Measurements from ENCODE around the gene FRS3.
"Not testable (repeated sequence)": the region's sequence is repeated elsewhere in the genome, so short reads cannot be mapped to it uniquely, and the experiment has no call there.

Gene FRS3

DNA sequence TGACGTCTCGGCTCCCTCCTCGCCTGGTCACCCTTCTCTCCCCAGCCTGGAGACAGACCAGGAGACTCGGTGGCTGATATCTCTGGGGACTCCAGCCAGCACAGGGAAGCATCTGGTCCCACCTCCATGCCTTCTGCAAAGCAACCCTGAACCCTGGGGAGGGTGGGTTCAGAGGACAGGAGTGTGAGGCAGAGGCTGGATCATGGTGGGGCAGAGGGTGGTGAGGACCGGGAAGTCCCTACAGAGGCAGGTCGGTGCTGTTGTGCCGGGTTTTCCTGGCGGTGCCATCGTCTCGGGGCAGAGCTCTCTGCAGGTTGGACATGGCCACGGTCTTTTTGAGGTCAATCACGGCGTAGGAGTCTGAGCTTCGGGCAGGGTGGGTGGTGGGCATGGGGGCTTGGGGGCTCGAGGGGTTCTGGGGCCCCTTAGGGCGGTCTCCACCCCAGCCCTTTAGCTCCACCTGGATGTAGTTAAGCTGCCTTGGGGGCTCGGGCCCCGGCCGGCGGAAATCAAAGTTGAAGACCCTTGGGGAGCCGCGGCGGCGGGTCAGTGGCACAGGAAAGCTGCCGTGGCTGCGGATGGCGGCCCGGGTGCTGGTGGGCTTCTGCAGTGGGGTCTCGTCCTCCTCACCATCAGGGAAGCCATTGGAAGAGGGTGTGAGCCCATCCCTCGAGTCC is 9.2 kb downstream of the FRS3 start:
- FAIRE-seq (no peak), DNase-seq (ENCODE audit: insufficient read length, low spot score) (no peak)

DNA sequence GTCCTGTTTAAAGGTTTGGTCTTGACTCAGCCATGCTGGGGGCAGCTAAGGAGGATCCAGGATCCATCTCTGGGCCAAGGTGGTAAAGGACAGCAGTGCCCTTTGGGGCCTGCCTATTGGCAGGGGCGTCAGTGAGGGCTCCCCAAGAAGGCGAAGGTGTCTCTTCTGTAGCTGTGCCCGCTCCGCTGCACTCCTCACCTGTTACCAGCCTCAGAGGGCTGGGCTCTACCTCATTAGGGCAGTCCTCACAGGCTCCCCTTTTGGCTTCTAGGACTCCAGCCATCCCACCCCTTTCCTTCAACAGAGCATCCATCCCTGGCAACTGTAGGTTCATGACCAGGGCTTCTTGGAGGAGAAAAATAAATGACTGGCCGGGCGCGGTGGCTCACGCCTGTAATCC is 10.3 kb downstream of the FRS3 start:
- DNase-seq (ENCODE audit: insufficient read length, low spot score): no peak
- FAIRE-seq: no peak

DNA sequence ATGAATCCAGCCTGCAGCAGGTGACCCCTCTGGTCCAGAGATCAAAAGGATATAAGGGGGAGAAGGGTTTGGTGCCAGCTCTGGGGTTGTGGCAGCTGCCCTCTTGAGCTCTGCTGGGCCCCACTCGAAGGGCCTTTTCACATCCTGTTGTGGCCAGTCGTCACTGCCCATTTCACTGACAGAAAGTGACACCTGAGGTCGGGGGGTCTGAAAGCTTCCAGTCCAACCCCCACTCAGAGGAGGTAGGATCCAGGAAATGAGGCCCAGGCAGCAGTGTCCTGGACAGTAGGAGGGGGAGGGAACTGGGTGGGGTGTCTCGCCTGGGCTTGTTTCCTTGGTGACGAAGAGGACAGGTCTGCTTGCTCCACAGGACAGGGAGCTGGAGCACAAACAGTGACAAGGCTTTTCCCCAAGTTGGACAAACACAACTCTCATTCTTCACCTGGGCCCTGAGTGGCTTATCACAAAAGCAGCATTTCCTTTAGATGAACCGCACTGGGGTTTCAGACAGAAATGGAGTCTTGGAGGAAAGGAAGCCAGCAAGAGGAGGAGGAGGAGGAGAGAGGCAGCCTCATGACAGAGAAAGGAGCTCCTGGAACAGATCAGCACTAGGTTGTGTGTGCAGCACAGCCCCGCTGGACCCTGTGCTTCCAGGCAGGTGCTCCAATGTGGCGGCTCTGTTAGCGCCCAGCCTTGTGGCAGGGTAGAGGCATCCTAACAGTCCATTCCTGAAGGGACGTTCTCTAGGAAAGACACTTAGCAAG is 11.0 kb downstream of the FRS3 start:
- DNase-seq (ENCODE audit: insufficient read length, low spot score) (no peak), FAIRE-seq (no peak)

DNA sequence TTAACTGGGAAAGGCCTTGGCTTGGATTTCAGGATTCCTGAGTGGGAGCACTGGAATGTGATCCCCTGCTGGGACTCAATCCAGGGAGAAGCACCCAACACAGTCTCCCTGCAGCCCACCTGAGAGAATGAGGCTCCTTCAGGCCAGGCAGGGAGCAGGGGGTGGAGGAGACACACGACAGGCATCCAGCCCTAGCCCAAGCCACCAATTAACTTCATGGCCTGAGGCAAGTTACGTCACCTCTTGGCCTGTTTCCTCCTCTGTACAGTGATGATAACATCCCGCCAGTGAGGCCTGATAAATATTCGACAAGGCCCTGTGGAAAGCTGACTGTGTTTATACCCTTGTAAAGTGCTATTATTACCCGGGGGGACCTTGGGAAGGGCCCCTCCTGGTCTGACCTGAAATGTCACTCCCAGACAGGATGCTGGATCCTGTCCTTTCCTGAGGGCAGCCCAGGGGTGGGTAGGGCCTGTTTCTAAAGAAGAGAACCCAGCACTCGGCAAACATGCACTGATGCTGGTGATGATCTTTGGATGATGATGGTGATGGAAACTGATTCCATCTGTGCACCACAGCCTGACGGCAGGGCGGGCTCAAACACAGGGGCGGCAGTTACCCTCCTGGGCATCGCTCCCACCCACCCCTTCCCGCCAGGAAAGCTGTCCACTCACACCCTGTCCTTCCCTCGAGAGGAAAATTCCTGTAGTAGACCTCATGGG is 12.4 kb downstream of the FRS3 start:
- peak; percentile 96 for FAIRE-seq
- peak; percentile 91 for DNase-seq (ENCODE audit: insufficient read length, low spot score)

DNA sequence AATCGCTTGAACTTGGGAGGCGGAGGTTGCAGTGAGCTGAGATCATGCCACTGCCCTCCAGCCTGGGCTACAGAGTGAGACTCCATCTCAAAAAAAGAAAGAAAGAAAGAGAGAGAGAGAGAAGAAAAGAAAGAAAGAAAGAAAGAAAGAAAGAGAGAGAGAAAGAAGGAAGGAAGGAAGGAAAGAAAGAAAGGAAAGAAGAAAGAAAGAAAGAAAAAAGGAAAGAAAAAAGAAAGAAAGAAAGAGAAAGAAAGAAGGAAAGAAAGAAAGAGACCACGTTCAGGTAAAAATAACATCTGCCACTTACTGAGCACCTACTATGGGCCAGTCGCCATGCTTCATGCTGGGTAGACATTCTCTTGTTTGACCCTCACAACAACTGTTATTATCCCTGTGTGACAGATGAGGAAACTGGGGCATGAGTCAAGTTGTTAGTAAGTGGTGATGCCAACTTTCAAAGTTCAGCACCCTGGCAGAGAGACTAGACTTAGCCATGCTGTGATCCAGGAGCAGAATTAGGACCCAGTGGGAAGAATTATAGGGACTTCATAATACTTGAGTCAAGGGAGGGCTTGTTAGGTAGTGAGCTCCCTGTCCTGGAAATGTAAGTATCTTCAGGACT is 13.5 kb downstream of the FRS3 start:
- not testable (repeated sequence) for DNase-seq (ENCODE audit: insufficient read length, low spot score); FAIRE-seq

DNA sequence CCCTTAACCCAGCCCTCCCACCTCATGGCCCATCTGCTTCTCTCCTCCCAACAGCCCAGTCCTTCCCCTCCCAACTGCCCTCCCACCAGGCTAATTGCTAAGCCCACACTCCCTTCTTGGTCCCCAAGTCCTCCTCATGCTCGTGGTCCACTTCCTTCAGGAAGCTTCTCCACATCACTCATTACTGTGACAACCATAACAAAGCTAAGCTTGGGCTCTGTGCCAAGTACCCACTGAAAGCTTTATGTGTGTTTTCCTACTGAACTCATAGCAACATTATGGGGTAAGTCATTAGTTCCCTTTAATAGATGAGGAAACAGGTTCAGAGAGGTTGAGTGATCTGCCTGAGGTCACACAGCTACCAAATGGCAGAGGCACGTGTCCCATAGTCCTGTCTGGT is 16.2 kb downstream of the FRS3 start:
- DNase-seq (ENCODE audit: insufficient read length, low spot score): no peak
- no peak for FAIRE-seq

DNA sequence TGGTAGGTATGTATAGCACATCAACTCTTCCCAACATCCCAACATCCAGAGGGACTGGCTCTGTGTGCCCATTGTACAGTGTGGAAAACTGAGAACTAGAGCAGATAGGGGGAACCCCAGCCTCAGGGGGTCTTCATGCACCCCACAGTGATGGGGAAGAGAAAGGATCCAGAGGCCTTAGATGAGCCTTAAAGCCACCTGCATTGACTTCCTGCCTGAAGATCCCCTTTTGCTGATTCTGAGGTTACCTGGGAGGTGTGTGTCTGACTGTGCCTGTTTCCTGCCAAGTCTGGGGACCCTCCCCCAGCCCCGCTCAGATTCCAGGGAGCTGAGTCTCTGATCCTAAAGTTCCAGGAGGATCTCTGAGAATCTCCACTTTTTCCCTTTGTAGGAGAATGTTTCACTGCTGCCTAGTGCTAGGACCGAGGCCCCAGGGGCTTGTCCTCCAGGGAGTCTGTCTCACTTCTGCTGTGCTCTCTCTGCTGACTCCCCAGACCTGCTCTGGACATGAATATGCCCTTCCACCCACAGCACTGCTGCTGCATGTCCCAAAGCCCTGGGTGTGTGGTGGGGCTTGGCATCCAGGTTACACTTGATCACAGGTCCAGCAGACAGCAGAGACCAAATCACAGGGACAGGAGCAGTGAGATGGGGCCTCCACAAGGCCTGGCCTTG is 19.7 kb downstream of the FRS3 start:
- FAIRE-seq: no peak

DNA sequence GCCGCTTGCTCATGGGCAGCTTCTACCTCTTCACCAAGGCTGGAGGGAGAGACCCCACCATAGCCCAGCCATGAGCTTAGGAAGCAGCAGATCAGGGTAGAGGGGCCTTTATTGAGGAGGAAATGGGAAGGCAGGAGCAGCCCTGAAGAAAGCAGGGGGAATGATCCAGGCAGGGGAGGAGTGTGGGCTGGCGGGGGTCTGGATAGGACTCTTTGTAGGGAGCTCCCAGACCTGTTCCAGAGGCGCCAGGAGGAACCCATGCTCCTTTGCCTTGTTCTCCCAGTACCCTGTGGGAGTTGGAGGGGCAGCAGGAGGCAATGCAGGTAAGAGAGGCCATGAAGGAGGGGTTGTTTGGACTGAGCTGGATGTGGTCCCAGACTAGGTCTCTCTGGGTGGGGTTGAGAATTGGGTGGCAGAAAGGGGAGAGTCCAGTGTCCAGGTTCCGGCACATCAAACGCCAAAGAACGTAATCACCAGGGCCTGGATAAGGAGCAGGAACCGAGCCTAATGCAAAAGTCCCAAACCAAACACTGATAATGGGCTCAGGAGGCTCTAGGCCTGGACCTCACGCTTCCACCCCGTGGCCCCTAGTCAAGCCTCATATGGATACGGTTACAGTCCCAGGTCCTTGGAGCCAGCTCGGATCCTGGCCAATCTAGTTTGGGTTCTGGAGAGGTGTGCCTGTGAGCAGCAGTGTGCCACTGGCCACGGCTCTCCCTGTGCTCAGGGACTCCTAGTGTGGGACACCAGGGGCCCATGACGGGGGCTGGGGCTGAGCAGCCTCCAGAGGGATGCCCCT is 20.4 kb downstream of the FRS3 start:
- no peak for FAIRE-seq

More for the DNA sequence above, 19.7 kb downstream of the FRS3 start:
- DNase-seq (ENCODE audit: insufficient read length, low spot score): no peak

DNA sequence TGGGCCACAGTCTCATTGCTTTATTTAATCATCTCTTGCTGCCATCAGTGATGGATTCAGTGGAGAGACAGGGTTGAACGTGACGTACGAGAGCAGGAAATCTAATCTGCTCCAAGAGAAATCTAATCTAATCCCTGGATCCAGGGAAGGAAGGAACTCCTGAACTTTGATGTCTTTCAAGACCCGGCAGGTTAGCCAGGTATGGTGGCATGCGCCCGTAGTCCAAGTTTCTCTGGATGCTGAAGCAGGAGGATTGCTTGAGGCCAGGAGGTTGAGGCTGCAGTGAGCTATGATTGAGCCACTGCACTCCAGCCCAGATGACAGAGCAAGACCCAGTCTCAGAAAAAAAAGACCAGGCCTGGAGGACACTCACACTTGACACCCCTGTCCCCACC is 21.1 kb downstream of the FRS3 start:
- no peak for DNase-seq (ENCODE audit: insufficient read length, low spot score)
- FAIRE-seq: no peak

More for the DNA sequence above, 20.4 kb downstream of the FRS3 start:
- no peak for DNase-seq (ENCODE audit: insufficient read length, low spot score)

DNA sequence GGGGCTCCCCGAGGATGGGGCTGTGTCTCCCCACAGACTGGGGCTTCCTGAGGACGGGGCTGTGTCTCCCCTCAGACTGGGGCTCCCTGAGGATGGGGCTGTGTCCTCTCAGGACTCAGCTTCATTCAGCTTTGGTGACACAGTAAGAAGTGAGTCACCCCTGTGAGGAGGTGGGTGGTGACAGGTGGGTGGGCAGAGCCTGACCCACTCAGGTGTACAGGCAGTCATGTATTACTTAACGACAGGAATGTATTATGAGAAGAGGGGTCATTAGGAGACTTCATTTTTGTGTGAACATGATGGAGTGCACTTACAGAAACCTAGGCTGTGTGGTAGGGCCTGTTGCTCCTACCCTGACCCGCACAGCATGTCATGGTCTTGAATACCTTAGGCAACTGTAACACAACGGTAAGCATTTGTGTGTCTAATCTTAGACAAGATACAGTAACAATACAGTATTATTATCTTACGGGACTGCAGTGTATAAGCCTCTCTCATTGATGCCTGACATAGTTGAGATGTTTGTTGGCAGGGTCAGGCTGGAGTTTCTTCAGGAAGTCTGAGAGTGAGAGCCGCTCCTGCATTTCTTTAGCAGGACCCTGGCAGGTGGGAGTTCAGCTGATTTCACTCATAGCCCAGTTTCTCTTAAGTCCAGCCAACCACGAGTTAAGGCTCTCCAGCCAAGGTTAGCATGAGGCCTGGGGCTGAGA is 21.6 kb downstream of the FRS3 start:
- DNase-seq (ENCODE audit: insufficient read length, low spot score) (no peak), FAIRE-seq (peak; percentile 59)

DNA sequence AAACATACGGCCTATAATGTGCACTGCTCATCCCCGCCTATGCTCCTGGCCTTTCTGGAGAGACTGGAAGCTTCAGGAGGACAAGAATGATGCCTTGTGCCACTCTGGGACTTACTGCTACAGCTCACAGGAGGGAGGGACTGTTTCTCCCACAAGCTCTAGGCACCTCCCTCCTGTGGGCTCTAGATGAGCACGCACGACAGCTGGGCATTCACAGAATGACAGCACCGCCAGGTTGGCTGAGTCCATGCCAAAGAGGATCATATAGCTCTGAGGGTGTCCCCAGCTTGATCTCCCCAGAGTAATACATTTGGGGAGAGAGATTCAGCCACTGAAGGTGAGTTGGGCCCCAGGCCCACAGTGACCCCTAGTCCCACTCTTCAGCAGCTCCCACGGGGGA is 22.4 kb downstream of the FRS3 start:
- FAIRE-seq (no peak), DNase-seq (ENCODE audit: insufficient read length, low spot score) (no peak)

DNA sequence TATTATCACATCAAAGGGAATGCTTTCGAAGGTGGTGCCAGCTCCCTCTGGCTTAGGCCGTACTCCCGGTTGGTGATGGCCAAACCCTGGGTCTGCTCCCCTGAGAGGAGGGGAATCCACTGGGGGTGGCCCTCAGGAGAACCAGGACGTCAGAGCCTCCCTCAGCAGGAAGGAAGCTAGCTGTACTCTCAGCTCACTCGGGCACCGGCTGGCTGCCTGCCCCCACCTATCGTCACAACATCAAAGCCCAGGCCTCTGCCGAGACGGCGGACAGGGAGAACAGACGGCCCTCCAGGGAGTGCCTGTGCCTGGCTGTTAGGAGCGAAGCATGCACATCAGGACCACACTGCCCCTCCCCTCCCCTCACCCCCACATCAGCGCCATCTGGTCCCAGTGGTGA is 23.3 kb downstream of the FRS3 start:
- no peak for DNase-seq (ENCODE audit: insufficient read length, low spot score)
- FAIRE-seq: no peak

DNA sequence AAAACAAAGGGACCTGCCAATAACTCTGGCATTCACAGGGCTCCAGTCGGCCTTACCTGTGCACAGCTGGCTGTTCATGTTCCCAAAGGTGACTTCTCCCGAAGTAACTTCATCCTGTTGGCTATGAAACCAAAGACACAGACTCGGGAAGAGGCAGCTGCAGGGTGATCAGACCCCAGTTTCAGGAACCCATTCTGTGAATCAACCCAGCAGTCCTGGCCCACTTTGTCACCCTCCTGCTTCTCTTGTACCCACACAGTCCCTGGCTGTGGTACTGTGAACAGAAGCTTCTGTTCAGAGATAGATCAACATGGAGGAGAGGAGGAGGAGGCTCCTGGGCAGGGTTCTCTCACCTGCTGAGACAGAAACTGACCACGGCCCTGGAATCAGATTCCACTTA is 23.8 kb downstream of the FRS3 start:
- DNase-seq (ENCODE audit: insufficient read length, low spot score) (no peak), FAIRE-seq (no peak)

DNA sequence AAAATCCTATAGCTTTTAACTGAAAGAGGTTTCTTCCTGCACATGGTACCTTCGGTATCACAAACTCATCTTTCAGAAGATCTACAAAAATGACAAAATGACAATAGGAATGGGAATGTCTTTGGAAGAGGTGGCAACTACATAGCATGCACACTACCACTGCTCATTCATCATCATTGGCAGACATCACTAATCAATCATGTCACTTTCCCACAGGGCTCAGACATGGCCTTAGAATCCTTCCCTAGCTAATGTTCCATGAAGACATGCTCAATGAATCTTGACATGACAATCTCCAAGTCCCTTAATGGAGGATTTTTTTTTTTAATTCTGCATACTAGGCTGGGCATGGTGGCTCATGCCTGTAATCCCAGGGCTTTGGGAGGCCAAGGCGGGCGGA is 29.3 kb downstream of the FRS3 start:
- FAIRE-seq (no peak), DNase-seq (ENCODE audit: insufficient read length, low spot score) (no peak)

DNA sequence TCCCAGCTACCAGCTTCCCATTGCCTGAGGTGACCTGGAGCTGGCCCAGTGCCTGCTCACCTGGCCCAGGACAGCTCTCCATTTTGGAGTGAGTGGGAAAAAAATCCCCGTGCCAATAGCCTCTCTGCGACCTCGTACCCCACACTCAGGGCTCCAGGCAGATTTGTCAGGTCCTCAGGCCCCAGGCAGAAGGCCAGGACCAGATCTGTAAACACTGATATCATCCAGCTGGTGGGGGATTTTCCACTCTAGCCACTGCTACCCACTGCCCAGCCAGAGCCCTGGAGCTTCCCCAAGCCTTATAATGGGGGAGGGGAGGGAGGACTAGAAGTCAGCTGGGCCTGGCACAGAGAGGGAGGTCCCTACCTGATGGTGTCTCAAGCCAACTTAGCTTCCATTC is 31.2 kb downstream of the FRS3 start:
- no peak for FAIRE-seq
- DNase-seq (ENCODE audit: insufficient read length, low spot score): no peak

DNA sequence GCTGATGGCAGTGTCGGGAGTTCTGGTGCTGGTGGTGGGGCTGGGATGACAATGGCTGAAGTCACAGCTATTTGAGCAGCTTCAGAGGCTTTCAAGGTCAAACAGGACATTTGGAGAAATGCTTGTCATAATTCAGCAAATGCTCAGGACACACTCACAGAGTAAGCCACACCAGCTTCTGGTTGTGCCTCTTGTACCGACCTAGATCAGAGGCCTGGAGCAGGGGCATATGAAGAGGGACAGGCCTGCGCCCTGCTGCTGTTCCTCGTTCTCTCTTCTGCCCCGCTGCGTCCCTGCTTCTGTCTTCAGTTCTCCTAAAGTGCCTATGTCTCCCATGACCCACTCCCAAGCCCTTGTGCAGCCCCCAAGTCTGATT is 31.6 kb downstream of the FRS3 start:
- DNase-seq (ENCODE audit: insufficient read length, low spot score) (no peak), FAIRE-seq (no peak)

DNA sequence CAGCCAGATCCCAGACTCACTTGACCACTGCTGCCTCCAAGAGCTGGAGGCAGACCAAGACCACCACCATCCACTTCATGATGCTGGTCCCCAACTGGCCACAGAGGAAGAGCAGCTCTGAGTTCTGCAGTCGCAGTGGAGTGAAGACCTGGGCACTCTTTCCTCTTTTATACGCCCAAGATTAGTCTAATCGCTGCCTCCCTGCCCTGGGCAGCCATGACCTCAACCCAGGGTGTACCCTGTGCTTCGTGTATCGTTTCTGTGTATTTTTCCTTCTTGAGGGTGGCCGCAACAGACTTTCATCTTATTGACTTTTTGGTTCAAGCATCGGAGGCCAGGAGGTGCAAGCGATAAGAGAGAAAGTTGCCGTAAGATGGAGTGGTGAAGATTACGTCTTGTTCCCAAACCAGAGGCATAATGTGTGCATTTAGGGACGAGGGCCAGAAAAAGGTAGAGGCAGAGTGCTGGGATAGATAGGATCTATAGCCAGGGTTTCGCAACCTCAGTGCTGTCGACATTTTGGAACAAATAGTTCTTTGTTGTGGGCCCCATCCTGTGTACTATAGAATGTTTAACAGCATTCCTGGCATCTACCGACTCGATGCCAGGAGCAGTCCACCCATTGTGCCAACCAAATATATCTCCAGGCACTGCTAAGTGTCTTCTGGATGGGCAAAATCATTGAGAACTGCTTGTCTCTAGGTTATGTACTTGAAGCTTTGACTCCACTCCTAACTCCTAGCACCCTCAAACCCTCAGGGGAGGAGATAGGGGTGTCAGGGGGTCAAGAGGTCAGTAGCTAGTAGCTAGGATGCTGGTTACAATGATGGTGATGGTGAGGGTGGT is 32.2 kb downstream of the FRS3 start, which contains the start of gene PGC:
PGC (minus strand) TSS at position 142 of the 846 bp plus-strand sequence; CDS start at position 79, 63 bp downstream.
- FAIRE-seq: no peak
- DNase-seq (ENCODE audit: insufficient read length, low spot score): no peak

DNA sequence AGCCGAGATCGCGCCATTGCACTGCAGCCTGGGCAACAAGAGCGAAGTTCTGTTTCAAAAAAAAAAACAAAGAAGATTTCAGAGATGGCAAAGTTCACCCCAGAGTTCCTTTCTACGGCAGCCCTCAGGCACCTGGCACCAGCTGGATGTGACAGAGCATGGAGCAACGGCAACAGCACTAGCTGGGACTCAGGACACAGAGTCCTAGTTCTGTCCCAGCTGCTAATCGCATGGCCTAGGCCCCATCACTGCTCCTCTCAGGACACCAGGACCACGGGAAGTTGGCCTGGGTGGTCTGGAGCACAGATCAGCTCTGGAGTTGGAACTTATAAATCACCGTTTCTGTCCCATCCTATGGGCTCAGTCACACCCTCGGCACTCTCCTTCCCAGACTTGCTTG is 33.6 kb downstream of the FRS3 start:
- DNase-seq (ENCODE audit: insufficient read length, low spot score) (no peak), FAIRE-seq (no peak)
